ENCODE measurements around the gene EHBP1. TPM values are rescaled to one million over a fixed set of nuclear protein-coding genes. Genes with fewer than 3 reads are reported as not detected.

Gene EHBP1
- polyA plus RNA-seq, 3 donors: 4.2 to 6.1 (median 6.0) TPM

DNA sequence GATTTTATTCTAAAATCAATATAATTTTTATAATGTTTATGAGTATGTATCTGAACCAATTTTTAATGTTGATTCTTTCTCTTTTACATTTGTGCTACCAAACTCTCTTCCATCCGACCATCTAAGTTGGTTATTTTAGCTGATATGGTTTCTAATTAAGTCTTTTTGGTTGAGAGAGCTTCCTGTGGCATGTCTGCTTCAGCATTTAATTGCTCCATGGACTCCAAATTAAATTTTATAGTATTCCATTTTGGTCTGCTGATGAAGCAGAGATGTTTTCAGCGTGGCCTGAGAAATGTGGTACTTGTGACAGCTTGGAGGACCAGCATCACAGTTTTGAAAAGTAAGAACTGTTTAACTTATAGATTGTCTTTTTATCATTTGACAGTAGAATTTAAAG is 105.6 kb downstream of the EHBP1 start:
- H3K27me3 ChIP-seq (ENCODE audit: control insufficient read depth in 2 of 2, insufficient read depth in 2 of 2, low read length in 2 of 2): no peaks in the 10 kb centered on the region
- no peak overlapping the region for H3K4me2 ChIP-seq (replicated peaks; ENCODE audit: extremely low read depth, low read length, poor library complexity, severe bottlenecking)
- H3K27me3 Mint-ChIP-seq (ENCODE audit: low read depth in 3 of 3): peaks cover 0 to 1% (median 1%) of the 10 kb centered on the region in 3 donors
- H3K9me3 ChIP-seq (replicated peaks in 1 of 2; ENCODE audit: control insufficient read depth in 1 of 2, insufficient read depth in 1 of 2, low read length in 2 of 2): peaks cover 0 to 12% of the 10 kb centered on the region in 2 donors
- TF ChIP-seq CTCF (IDR thresholded peaks at IDR 0.05): no peak
- intact Hi-C loops (cut with micrococcal nuclease): no loop called here
- H3K27ac ChIP-seq (ENCODE audit: low read depth in 1 of 2, low read length in 2 of 2): no peak overlapping the region
- no peak overlapping the region for H3K27ac Mint-ChIP-seq
- no peaks in the 10 kb centered on the region for H4K20me1 ChIP-seq (ENCODE audit: insufficient read depth, low read length)
- H3K4me3 ChIP-seq (replicated peaks in 1 of 3; ENCODE audit: low read depth in 2 of 3, low read length in 3 of 3): no peak overlapping the region
- no peak for DNase-seq
- H3K79me2 ChIP-seq (ENCODE audit: insufficient read depth, low read length): no peaks in the 10 kb centered on the region
- peaks cover 5 to 7% of the 10 kb centered on the region in 2 donors for H3K36me3 Mint-ChIP-seq
- H3K4me1 ChIP-seq (ENCODE audit: control insufficient read depth in 1 of 2, insufficient read depth in 2 of 2, low read length in 2 of 2): no peaks in the 10 kb centered on the region
- peaks cover 7% of the 10 kb centered on the region for H3K4me1 Mint-ChIP-seq
- no CpG with 5 or more reads among the region's 2 CpGs for WGBS (ENCODE audit: insufficient coverage)
- H3K4me3 Mint-ChIP-seq: no peak overlapping the region
- peaks cover 4 to 15% (median 10%) of the 10 kb centered on the region in 7 donors for H3K9me3 Mint-ChIP-seq
- no peak overlapping the region for H3K9ac ChIP-seq (ENCODE audit: insufficient read depth, low read length, poor library complexity, severe bottlenecking)
- no peaks in the 10 kb centered on the region for H3K36me3 ChIP-seq (replicated peaks in 1 of 2; ENCODE audit: control insufficient read depth in 1 of 2, insufficient read depth in 2 of 2, low read length in 2 of 2)
- no peak overlapping the region for H2AFZ ChIP-seq (ENCODE audit: insufficient read depth, low read depth, low read length, poor library complexity, severe bottlenecking)

- H3K4me3 ChIP-seq (replicated peaks in 1 of 3; ENCODE audit: low read depth in 2 of 3, low read length in 3 of 3): no peak overlapping the region
- H4K20me1 ChIP-seq (ENCODE audit: insufficient read depth, low read length): no peaks in the 10 kb centered on the region
- H3K4me1 Mint-ChIP-seq: peaks cover 7% of the 10 kb centered on the region
- H3K27me3 Mint-ChIP-seq (ENCODE audit: low read depth in 3 of 3): peaks cover 0 to 1% (median 0%) of the 10 kb centered on the region in 3 donors
- no peak for TF ChIP-seq CTCF (IDR thresholded peaks at IDR 0.05)
- peaks cover 4 to 9% (median 6%) of the 10 kb centered on the region in 7 donors for H3K9me3 Mint-ChIP-seq
- no peak for DNase-seq
- no peaks in the 10 kb centered on the region for H3K27me3 ChIP-seq (ENCODE audit: control insufficient read depth in 2 of 2, insufficient read depth in 2 of 2, low read length in 2 of 2)
- H3K9ac ChIP-seq (ENCODE audit: insufficient read depth, low read length, poor library complexity, severe bottlenecking): no peak overlapping the region
- no peaks in the 10 kb centered on the region for H3K36me3 ChIP-seq (replicated peaks in 1 of 2; ENCODE audit: control insufficient read depth in 1 of 2, insufficient read depth in 2 of 2, low read length in 2 of 2)
- H2AFZ ChIP-seq (ENCODE audit: insufficient read depth, low read depth, low read length, poor library complexity, severe bottlenecking): no peak overlapping the region
- H3K4me2 ChIP-seq (replicated peaks; ENCODE audit: extremely low read depth, low read length, poor library complexity, severe bottlenecking): no peak overlapping the region
- peaks cover 3 to 5% of the 10 kb centered on the region in 2 donors for H3K36me3 Mint-ChIP-seq
- H3K4me1 ChIP-seq (ENCODE audit: control insufficient read depth in 1 of 2, insufficient read depth in 2 of 2, low read length in 2 of 2): no peaks in the 10 kb centered on the region
- no peak overlapping the region for H3K27ac Mint-ChIP-seq
- no peak overlapping the region for H3K4me3 Mint-ChIP-seq
- no peak overlapping the region for H3K27ac ChIP-seq (ENCODE audit: low read depth in 1 of 2, low read length in 2 of 2)
- H3K9me3 ChIP-seq (replicated peaks in 1 of 2; ENCODE audit: control insufficient read depth in 1 of 2, insufficient read depth in 1 of 2, low read length in 2 of 2): peaks cover 0 to 7% of the 10 kb centered on the region in 2 donors
- no CpG with 5 or more reads among the region's 2 CpGs for WGBS (ENCODE audit: insufficient coverage)
- no peaks in the 10 kb centered on the region for H3K79me2 ChIP-seq (ENCODE audit: insufficient read depth, low read length)
- intact Hi-C loops (cut with micrococcal nuclease): no loop called here
These were observed 106.5 kb downstream of the EHBP1 start for GRCh38 chr2:62811972-62812371.

All from CD14-positive monocyte (primary cell).